Measurements from ENCODE around the gene NDUFA6.
"Not testable (repeated sequence)": the region's sequence is repeated elsewhere in the genome, so short reads cannot be mapped to it uniquely, and the experiment has no call there.

The NDUFA6 gene

DNA sequence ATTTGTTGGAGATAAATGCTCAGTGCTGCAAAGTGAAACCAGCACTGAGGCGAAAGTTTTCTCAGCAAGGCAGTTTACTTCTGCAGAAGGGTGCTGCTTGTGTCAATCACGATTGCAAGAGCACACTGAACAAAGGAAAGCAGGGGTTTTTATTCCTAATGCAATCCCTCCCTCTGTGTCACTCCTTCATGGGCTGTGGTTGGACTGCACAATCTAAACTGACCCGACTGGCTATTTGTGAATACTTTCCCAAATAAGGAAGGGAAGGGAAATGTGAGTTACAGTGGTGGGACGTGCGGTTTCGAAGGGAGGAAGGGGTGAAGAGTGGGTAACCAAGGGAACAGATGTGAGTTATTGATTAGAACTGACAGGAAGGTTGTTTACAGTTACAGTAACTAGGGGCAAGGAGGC, 24.9 kb upstream of the NDUFA6 start:
- CTCF ChIA-PET = interaction anchor here (0.6 kb wide), 1 partner anchor 188 kb away, joined by 3 read pairs; no protein-coding TSS in a partner anchor
- H3K4me1 ChIP-seq (ENCODE audit: control insufficient read depth, insufficient read depth, low read length); POLR2A ChIA-PET; H3K4me3 ChIP-seq (ENCODE audit: low read depth, low read length); H3K36me3 ChIP-seq (ENCODE audit: control insufficient read depth in 2 of 2, insufficient read depth in 1 of 2, low read length in 2 of 2); H3K27ac ChIP-seq (ENCODE audit: extremely low read depth, low read depth, low read length); H3K9me3 ChIP-seq (ENCODE audit: control insufficient read depth, insufficient read depth, low read depth, low read length): not testable (repeated sequence)
- peak; percentile 89 for TF ChIP-seq SETDB1 (IDR thresholded peaks at IDR 0.05; ENCODE audit: insufficient read length, low read length)

DNA sequence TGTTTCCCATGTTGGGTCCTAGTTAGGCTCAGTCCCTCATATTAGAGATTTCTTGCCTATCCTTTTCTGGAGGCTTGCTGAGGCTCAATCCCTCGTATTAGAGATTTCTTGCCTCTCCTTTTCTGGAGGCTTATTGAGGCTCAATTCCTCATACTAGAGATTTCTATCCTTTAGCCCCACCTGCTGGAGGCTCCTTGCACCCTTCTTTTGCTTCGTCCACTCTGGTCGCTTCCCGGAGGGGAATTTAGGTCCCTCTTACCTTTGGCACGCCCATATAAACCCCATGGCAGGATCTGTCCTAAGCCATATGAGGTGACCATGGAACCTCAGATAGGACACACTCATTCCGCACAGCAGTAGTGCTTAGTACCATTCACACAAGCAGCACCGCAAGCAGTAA, 24.1 kb upstream of the NDUFA6 start:
- POLR2A ChIA-PET = no interaction called here
- Histone ChIP-seq H3K4me3 (ENCODE audit: low read depth, low read length) (no peak overlapping the region), H3K4me1 (ENCODE audit: control insufficient read depth, insufficient read depth, low read length) (no peaks in the 10 kb centered on the region), H3K9me3 (ENCODE audit: control insufficient read depth, insufficient read depth, low read depth, low read length) (no peaks in the 10 kb centered on the region), H3K27ac (ENCODE audit: extremely low read depth, low read depth, low read length) (no peak overlapping the region), H3K36me3 (ENCODE audit: control insufficient read depth in 2 of 2, insufficient read depth in 1 of 2, low read length in 2 of 2) (no peaks in the 10 kb centered on the region)
- CTCF ChIA-PET = interaction anchor here (0.6 kb wide), 1 partner anchor 187 kb away, joined by 3 read pairs; no protein-coding TSS in a partner anchor
- no peak for TF ChIP-seq ZNF423 (tag by site-specific recombination; IDR thresholded peaks at IDR 0.05)
- TF ChIP-seq ZNF654 (tag by site-specific recombination; IDR thresholded peaks at IDR 0.05; ENCODE audit: low read depth) = 0 out of 2 replicates have a peak, but pooled peaks have one; percentile 11

DNA sequence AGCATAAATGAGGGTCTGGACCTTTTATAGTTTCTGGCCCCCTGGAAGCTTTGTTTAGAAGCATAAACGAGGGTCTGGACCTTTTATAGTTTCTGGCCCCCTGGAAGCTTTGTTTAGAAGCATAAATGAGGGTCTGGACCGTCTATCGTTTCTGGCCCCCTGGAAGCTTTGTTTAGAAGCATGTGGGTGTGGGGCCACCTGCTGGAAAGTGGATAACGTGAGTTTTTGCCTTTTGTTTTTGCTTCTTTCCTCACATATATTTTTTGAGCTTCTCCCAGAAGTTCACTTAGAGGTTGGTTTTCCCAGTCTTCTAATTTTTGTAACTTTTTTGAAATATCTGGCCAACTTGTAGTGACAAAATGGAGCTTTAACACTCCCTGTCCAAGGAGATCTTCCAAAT, 22.2 kb upstream of the NDUFA6 start:
- CTCF ChIA-PET = interaction anchor here (0.6 to 4.0 kb wide), 26 partner anchors 9 to 580 kb away, joined by 3 to 43 read pairs (median 4); partner anchors contain the start of genes CENPM and NDUFA6
- H3K27ac ChIP-seq (ENCODE audit: extremely low read depth, low read depth, low read length); H3K36me3 ChIP-seq (ENCODE audit: control insufficient read depth in 2 of 2, insufficient read depth in 1 of 2, low read length in 2 of 2); POLR2A ChIA-PET; H3K9me3 ChIP-seq (ENCODE audit: control insufficient read depth, insufficient read depth, low read depth, low read length); H3K4me1 ChIP-seq (ENCODE audit: control insufficient read depth, insufficient read depth, low read length); H3K4me3 ChIP-seq (ENCODE audit: low read depth, low read length): not testable (repeated sequence)
- TF ChIP-seq ZNF654 (tag by site-specific recombination; IDR thresholded peaks at IDR 0.05; ENCODE audit: low read depth) = peak; percentile 18; the same call in 1 of the 2 replicates

DNA sequence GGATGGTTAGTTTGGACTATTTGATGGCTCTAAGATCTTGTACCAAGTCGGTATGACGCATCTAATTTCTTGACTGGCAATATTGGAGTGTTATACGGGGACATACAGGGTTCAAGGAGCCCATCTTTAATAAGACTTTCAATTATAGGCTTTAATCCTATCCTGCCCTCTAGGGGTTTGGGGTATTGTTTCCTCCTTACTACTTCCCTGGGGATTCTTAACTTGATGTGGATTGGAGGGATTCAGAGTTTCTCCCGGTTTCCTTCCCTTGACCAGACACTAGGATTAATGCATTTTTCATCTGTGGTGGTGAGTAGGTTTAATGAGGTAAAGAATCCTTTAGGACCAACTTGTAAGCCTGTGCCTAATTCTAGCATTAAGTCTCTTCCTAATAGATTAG, 21.2 kb upstream of the NDUFA6 start:
- no peak overlapping the region for H3K4me3 ChIP-seq (ENCODE audit: low read depth, low read length)
- POLR2A ChIA-PET = no interaction called here
- H3K27ac ChIP-seq (ENCODE audit: extremely low read depth, low read depth, low read length) = no peak overlapping the region
- CTCF ChIA-PET = interaction anchor here (0.8 to 4.0 kb wide), 9 partner anchors 10 to 414 kb away, joined by 3 to 43 read pairs (median 7); partner anchors contain the start of gene NDUFA6
- no peaks in the 10 kb centered on the region for H3K9me3 ChIP-seq (ENCODE audit: control insufficient read depth, insufficient read depth, low read depth, low read length)
- H3K4me1 ChIP-seq (ENCODE audit: control insufficient read depth, insufficient read depth, low read length) = no peaks in the 10 kb centered on the region
- H3K36me3 ChIP-seq (ENCODE audit: control insufficient read depth in 2 of 2, insufficient read depth in 1 of 2, low read length in 2 of 2) = no peaks in the 10 kb centered on the region
- TF ChIP-seq HOXA7 (CRISPR knock-in tag; IDR thresholded peaks at IDR 0.05; ENCODE audit: borderline replicate concordance) = no peak

- H3K9me3 ChIP-seq (ENCODE audit: control insufficient read depth, insufficient read depth, low read depth, low read length) = no peaks in the 10 kb centered on the region
- ChIA-PET CTCF (interaction anchor here (1.3 kb wide), 1 partner anchor 336 kb away, joined by 4 read pairs; no protein-coding TSS in a partner anchor), POLR2A (interaction anchor here (0.6 kb wide), 1 partner anchor 1017 kb away, joined by 3 read pairs; no protein-coding TSS in a partner anchor)
- no peaks in the 10 kb centered on the region for H3K4me1 ChIP-seq (ENCODE audit: control insufficient read depth, insufficient read depth, low read length)
- TF ChIP-seq ZNF768 (tag by site-specific recombination; IDR thresholded peaks at IDR 0.05) = no peak
- H3K36me3 ChIP-seq (ENCODE audit: control insufficient read depth in 2 of 2, insufficient read depth in 1 of 2, low read length in 2 of 2) = no peaks in the 10 kb centered on the region
- no peak overlapping the region for H3K27ac ChIP-seq (ENCODE audit: extremely low read depth, low read depth, low read length)
- H3K4me3 ChIP-seq (ENCODE audit: low read depth, low read length) = no peak overlapping the region
These were observed 18.3 kb upstream of the NDUFA6 start for GRCh38 chr22:42108848-42109247.

GRCh38 chr22:42104332-42104860, 13.8 kb upstream of the NDUFA6 start:
- H3K36me3 ChIP-seq (ENCODE audit: control insufficient read depth in 2 of 2, insufficient read depth in 1 of 2, low read length in 2 of 2); H3K9me3 ChIP-seq (ENCODE audit: control insufficient read depth, insufficient read depth, low read depth, low read length); H3K4me1 ChIP-seq (ENCODE audit: control insufficient read depth, insufficient read depth, low read length); H3K27ac ChIP-seq (ENCODE audit: extremely low read depth, low read depth, low read length); H3K4me3 ChIP-seq (ENCODE audit: low read depth, low read length); POLR2A ChIA-PET: not testable (repeated sequence)
- CTCF ChIA-PET = interaction anchor here (0.7 to 3.0 kb wide), 4 partner anchors 13 to 340 kb away, joined by 3 to 8 read pairs (median 4); partner anchors contain the start of gene NDUFA6
- peak; percentile 88 for TF ChIP-seq SETDB1 (IDR thresholded peaks at IDR 0.05; ENCODE audit: insufficient read length, low read length)

DNA sequence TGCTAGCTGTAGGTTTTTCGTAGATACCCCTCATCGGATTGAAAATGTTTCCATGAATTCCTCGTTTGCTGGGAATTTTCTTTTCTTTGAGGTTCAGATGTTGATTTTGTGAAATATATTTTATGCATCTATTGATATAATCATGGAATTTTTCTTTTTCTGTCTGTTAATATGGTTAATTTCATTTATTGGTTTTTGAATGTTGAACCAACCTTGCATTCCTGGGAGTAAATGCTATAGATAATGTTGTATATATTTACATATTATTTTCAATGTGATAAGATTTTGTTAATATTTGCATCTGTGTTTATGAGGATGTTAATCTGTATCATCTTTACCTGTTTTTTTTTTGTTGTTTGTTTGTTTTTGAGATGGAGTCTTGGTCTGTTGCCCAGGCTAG, 10.6 kb upstream of the NDUFA6 start:
- H3K4me3 ChIP-seq (ENCODE audit: low read depth, low read length) = no peak overlapping the region
- H3K9me3 ChIP-seq (ENCODE audit: control insufficient read depth, insufficient read depth, low read depth, low read length) = no peaks in the 10 kb centered on the region
- ChIA-PET POLR2A (no interaction called here), CTCF (interaction anchor here (1.0 to 2.9 kb wide), 4 partner anchors 8 to 144 kb away, joined by 3 to 14 read pairs (median 7); no protein-coding TSS in a partner anchor)
- H3K4me1 ChIP-seq (ENCODE audit: control insufficient read depth, insufficient read depth, low read length) = no peaks in the 10 kb centered on the region
- H3K27ac ChIP-seq (ENCODE audit: extremely low read depth, low read depth, low read length) = no peak overlapping the region
- H3K36me3 ChIP-seq (ENCODE audit: control insufficient read depth in 2 of 2, insufficient read depth in 1 of 2, low read length in 2 of 2) = no peaks in the 10 kb centered on the region; a peak in 1 of 3 replicates
- TF ChIP-seq SETDB1 (IDR thresholded peaks at IDR 0.05; ENCODE audit: insufficient read length, low read length) (peak; percentile 47), ZBTB7A (tag by site-specific recombination; IDR thresholded peaks at IDR 0.05; ENCODE audit: low read depth) (no peak)
